ENCODE measurements around the gene NRXN2.
"Not testable (repeated sequence)": the region's sequence is repeated elsewhere in the genome, so short reads cannot be mapped to it uniquely, and the experiment has no call there.

Gene NRXN2

GRCh38 chr11:64601605-64602465, 121.2 kb downstream of the NRXN2 start:
- DNase-seq = no peak

GRCh38 chr11:64600281-64600992, 122.6 kb downstream of the NRXN2 start:
- DNase-seq = no peak

GRCh38 chr11:64599698-64600211, 123.2 kb downstream of the NRXN2 start:
- DNase-seq = no peak

GRCh38 chr11:64598797-64599697, 124.0 kb downstream of the NRXN2 start:
- no peak for DNase-seq

GRCh38 chr11:64598106-64598796, 124.7 kb downstream of the NRXN2 start:
- no peak for DNase-seq

GRCh38 chr11:64597671-64598101, 125.3 kb downstream of the NRXN2 start:
- no peak for DNase-seq

GRCh38 chr11:64595922-64596321, 127.1 kb downstream of the NRXN2 start:
- not testable (repeated sequence) for DNase-seq

- no peak for DNase-seq
These were observed 128.6 kb downstream of the NRXN2 start for GRCh38 chr11:64594159-64594939.

- no peak for DNase-seq
These were observed 129.6 kb downstream of the NRXN2 start for GRCh38 chr11:64593156-64594105.

- DNase-seq = no peak
These were observed 130.3 kb downstream of the NRXN2 start for GRCh38 chr11:64592656-64593055.

GRCh38 chr11:64592234-64592615, 130.8 kb downstream of the NRXN2 start:
- no peak for DNase-seq

GRCh38 chr11:64591257-64592233, 131.5 kb downstream of the NRXN2 start:
- no peak for DNase-seq

GRCh38 chr11:64590763-64591221, 132.2 kb downstream of the NRXN2 start, which contains the start of gene SLC22A12:
Gene SLC22A12 (plus strand): TSS chr11:64591220. CDS start chr11:64591557, 337 bp downstream.
- no peak for DNase-seq

GRCh38 chr11:64588701-64589100, 134.3 kb downstream of the NRXN2 start:
- no peak for DNase-seq

GRCh38 chr11:64586366-64586765, 136.6 kb downstream of the NRXN2 start:
- no peak for DNase-seq

- DNase-seq = no peak
These were observed 137.8 kb downstream of the NRXN2 start for GRCh38 chr11:64585150-64585549.

- DNase-seq = no peak
These were observed 139.4 kb downstream of the NRXN2 start for GRCh38 chr11:64583296-64584262.

All from activated CD4-positive, alpha-beta T cell treated with anti-CD3 and anti-CD28 coated beads for 48 hours (primary cell).